Mammary epithelial cell (primary cell): ENCODE data around the gene KRTAP10-10.

Experiments used
- EZH2 ChIP-seq: IDR thresholded peaks from 2 replicates; pipeline ENCODE4 v1.6.1; 2012; ENCODE audit warnings: low read length, inconsistent platforms, borderline replicate concordance
- TF ChIP-seq, protein P1 (sequence below), 2 donors: IDR thresholded peaks in 1 of 2; conservative IDR thresholded peaks in 1 of 2; 2 replicates each; pipeline ENCODE4 v1.5.1; 2011 to 2012; ENCODE audit warnings: inconsistent platforms in 2 of 2, low read length in 2 of 2, mild to moderate bottlenecking in 2 of 2, control low read depth in 1 of 2, low read depth in 1 of 2; ENCODE audit not compliant: insufficient read depth in 1 of 2; ENCODE audit errors: extremely low read depth in 1 of 2

DNA sequence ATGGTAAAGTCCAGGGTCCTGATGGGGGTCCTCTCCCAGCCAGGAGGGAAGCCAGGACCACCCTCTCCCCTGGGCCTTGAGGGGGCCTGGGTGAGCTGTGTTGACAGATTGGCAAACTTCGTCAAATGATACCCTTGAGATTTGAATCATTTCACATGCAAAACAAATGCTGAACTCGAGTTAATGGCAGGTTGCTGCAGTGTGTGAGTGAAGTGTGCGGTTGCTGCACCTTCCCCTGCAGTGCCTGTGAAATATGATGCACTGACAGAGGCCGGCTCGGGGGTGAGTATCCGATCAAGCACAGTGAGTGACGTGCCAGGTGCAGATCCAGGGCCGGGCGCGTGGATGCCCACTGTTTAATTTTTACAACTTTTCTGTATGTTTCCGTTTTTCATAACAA is 50.5 kb downstream of the KRTAP10-10 start:
- no peak for TF ChIP-seq EZH2
- TF ChIP-seq, protein P1, sequence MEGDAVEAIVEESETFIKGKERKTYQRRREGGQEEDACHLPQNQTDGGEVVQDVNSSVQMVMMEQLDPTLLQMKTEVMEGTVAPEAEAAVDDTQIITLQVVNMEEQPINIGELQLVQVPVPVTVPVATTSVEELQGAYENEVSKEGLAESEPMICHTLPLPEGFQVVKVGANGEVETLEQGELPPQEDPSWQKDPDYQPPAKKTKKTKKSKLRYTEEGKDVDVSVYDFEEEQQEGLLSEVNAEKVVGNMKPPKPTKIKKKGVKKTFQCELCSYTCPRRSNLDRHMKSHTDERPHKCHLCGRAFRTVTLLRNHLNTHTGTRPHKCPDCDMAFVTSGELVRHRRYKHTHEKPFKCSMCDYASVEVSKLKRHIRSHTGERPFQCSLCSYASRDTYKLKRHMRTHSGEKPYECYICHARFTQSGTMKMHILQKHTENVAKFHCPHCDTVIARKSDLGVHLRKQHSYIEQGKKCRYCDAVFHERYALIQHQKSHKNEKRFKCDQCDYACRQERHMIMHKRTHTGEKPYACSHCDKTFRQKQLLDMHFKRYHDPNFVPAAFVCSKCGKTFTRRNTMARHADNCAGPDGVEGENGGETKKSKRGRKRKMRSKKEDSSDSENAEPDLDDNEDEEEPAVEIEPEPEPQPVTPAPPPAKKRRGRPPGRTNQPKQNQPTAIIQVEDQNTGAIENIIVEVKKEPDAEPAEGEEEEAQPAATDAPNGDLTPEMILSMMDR (conservative IDR thresholded peaks at IDR 0.05 in 1 of 2, IDR thresholded peaks at IDR 0.05 in 1 of 2; ENCODE audit: extremely low read depth in 1 of 2, insufficient read depth in 1 of 2, low read depth in 1 of 2, low read length in 2 of 2) = no peak
